Left cardiac atrium (tissue), 4 donors: ENCODE measurements around the gene MBNL1. TPM values are rescaled to one million over a fixed set of nuclear protein-coding genes. Genes with fewer than 3 reads are reported as not detected.
A peak's percentile ranks its signal among the peaks of the same experiment; 100 is the strongest.

Experiments used
- ATAC-seq, 2 donors: fragments of 200-7000 bp; cut with Tn5 transposase; one replicate each; pipeline ENCODE4 v1.9.1; 2020; ENCODE audit warnings: mild to moderate bottlenecking in 2 of 2, moderate library complexity in 2 of 2
- DNase-seq: peaks from one replicate; pipeline ENCODE4 v3.0.0-alpha.2; 2020
- intact Hi-C, 2 donors: fragments of 100-400 bp; cut with DNase I; formaldehyde crosslinking; loops; one replicate each; pipeline versions ENCODE4 v1.14.1 to v1.15.1; 2022 to 2023
- total RNA-seq, 2 donors: library from RNA; stranded (reverse); fragmentation: NEBNext Ultra II Directional; extraction: Animal tissue kit (Norgen Biotek cat#: 25700); gene quantifications; one replicate each; pipeline ENCODE4 v1.2.1, GENCODE V29; 2021
- donor health status: DM: no; HTN: yes; CAD: no.
- donor health status: DM: no; HTN: yes; CAD: no; lungs with severe emphysema.
- donor health status: DM: yes; HTN: yes; CAD: no.
- donor health status: Dilated cardiomyopathy.

MBNL1 gene
- total RNA-seq, 2 donors from 2014 or later = 141 to 154 TPM

- no peak for ATAC-seq
- intact Hi-C loops = no loop called here
- no peak for DNase-seq
These were observed 36.3 kb downstream of the MBNL1 start for GRCh38 chr3:152305075-152305474.

GRCh38 chr3:152307829-152308474 is 39.2 kb downstream of the MBNL1 start:
- peak in 1 of 2 donors; percentile 27 for ATAC-seq
- intact Hi-C loops = no loop called here
- no peak for DNase-seq

- intact Hi-C loops = no loop called here
- DNase-seq (no peak), ATAC-seq (no peak)
These were observed 39.7 kb downstream of the MBNL1 start for GRCh38 chr3:152308475-152308844.

- ATAC-seq (peak in 1 of 2 donors; percentile 46), DNase-seq (no peak)
- intact Hi-C loops = no loop called here
These were observed 40.3 kb downstream of the MBNL1 start for GRCh38 chr3:152309031-152309430.

- intact Hi-C loops = no loop called here
- ATAC-seq (peak in 1 of 2 donors; percentile 76), DNase-seq (no peak)
These were observed 41.0 kb downstream of the MBNL1 start for GRCh38 chr3:152309535-152310307.

GRCh38 chr3:152313430-152313829 is 44.7 kb downstream of the MBNL1 start:
- intact Hi-C loops = no loop called here
- DNase-seq (no peak), ATAC-seq (no peak)

- intact Hi-C loops = no loop called here
- DNase-seq = no peak
- ATAC-seq = no peak
These were observed 45.2 kb downstream of the MBNL1 start for GRCh38 chr3:152313914-152314313.

- peak; percentile 26 to 63 for ATAC-seq
- DNase-seq = no peak
These were observed 46.1 kb downstream of the MBNL1 start for GRCh38 chr3:152314677-152315353.

GRCh38 chr3:152315623-152316022 is 46.9 kb downstream of the MBNL1 start:
- intact Hi-C loops = no loop called here
- ATAC-seq = peak; percentile 25 to 63
- no peak for DNase-seq

More at GRCh38 chr3:152314677-152315353, 46.1 kb downstream of the MBNL1 start:
- intact Hi-C loops = no loop called here

GRCh38 chr3:152316318-152316717 is 47.6 kb downstream of the MBNL1 start:
- ATAC-seq (no peak), DNase-seq (no peak)
- intact Hi-C loops = no loop called here

GRCh38 chr3:152317184-152317583 is 48.5 kb downstream of the MBNL1 start:
- no peak for DNase-seq
- intact Hi-C loops = no loop called here
- no peak for ATAC-seq

- ATAC-seq (no peak), DNase-seq (no peak)
- intact Hi-C loops = no loop called here
These were observed 49.2 kb downstream of the MBNL1 start for GRCh38 chr3:152317956-152318355.

- intact Hi-C loops = no loop called here
- ATAC-seq = no peak
- DNase-seq = no peak
These were observed 49.8 kb downstream of the MBNL1 start for GRCh38 chr3:152318512-152318911.

- DNase-seq (no peak), ATAC-seq (no peak)
- intact Hi-C loops = no loop called here
These were observed 50.5 kb downstream of the MBNL1 start for GRCh38 chr3:152319256-152319655.

- no peak for DNase-seq
- peak in 1 of 2 donors; percentile 51 for ATAC-seq
- intact Hi-C loops = no loop called here
These were observed 51.3 kb downstream of the MBNL1 start for GRCh38 chr3:152319831-152320617.

GRCh38 chr3:152321200-152321954 is 52.6 kb downstream of the MBNL1 start:
- DNase-seq (no peak), ATAC-seq (no peak)
- intact Hi-C loops = no loop called here

GRCh38 chr3:152321955-152322377 is 53.2 kb downstream of the MBNL1 start:
- intact Hi-C loops = no loop called here
- ATAC-seq (peak in 1 of 2 donors; percentile 53), DNase-seq (no peak)

- no peak for DNase-seq
- intact Hi-C loops = no loop called here
- ATAC-seq = peak; percentile 49 to 53
These were observed 54.0 kb downstream of the MBNL1 start for GRCh38 chr3:152322756-152323155.

GRCh38 chr3:152323834-152324233 is 55.1 kb downstream of the MBNL1 start:
- no peak for ATAC-seq
- no peak for DNase-seq
- intact Hi-C loops = no loop called here
